ENCODE results near the gene GORASP1.

GORASP1 gene

DNA sequence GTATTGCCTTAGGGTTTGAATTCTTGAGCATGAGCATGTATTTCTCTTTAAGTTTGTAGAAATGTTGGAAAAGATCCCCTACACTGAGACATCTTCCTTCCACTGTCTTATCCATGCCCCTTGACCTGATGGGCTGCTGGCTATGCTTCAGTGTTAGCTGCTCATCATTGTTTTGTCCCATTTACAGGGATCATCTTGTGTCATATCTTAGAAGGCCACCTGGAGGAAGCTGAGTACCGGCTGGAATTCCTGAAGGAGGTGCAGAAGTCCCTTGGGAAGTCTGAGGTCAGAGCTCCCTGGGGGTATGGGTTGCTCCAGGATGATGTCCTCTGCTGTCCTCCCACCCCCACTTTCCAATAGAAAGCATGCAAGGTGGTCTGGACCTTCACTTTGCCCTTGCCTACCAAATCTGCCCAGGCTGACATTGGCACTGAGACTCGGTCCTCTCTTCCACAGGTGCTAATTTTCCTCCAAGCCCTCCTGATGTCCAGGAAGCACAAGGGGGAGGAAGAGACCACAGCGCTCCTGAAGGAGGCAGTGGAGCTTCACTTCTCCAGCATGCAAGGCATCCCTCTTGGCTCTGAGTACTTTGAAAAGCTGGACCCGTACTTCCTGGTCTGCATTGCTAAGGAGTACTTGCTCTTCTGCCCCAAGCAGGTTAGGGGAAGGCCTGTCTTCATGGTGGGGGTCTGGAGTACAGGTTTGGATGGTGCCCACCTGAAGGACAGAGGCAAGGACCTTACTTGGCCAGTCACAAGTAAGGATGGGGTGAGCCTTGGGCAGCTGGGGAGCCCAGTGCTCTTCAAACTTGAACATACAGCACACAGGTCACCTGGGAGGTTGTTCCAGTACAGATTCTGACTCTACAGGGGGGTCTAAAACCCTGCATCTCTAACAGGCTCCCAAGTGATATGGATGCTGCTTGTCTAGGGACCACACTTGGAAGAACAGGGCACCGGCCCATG is 17.7 kb upstream of the GORASP1 start:
- no peak for DNase-seq

DNA sequence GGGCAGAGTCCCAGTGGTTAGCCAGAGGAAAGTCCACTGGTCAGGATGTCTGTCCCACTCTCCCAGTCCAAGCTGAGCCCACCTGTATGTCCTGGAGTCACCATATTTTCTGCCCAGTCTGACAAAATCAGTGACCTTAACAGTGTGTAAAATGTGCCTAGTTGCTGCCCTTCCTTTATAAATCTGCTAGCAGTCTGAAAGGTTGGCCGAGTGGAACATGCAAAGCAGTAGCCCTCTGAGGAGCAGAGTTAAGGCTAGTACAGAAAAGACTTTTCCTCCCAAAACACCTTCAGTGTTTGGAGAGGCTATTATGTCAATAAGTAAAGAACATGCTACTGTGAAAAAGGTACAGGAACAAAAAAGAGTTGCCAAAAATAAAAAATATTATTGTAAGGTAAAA is 15.4 kb upstream of the GORASP1 start:
- DNase-seq: no peak

GRCh38 chr3:39121621-39122020 is 14.2 kb upstream of the GORASP1 start:
- DNase-seq: no peak

DNA sequence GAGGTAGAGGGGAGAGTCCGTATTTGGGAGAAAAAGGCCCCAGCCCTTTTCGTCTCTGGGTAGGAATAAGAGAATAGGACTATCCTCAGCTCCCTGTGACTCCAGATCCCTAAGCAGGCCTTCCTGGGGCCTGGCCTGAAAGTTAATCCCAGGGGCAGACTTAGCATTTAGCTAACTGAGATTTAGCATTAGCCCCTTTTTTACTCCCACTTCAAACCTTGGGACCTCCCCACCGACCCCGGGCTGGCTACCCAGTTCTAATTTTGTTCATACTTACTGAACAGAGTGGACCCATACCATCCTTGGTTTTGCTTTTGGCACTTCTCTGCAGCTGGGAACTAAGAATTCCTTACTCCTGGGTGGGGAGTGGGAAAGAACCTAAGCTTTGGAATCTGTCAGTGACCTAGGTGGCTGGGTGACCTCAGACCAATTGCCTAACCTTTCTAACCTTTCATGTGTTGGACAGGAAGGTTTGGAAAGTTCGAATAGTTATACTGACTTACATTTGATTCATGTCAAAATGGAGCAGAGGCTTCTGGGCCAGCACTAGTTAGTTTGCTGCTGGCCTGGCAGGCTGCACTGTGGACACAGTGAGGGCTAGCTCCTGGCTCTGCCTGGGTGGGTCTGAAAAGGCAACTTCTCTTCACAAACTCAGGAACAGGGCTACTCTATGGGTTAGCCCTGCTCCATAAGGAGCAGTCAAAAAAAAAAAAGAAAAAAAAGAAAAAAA is 11.7 kb upstream of the GORASP1 start:
- no peak for DNase-seq

DNA sequence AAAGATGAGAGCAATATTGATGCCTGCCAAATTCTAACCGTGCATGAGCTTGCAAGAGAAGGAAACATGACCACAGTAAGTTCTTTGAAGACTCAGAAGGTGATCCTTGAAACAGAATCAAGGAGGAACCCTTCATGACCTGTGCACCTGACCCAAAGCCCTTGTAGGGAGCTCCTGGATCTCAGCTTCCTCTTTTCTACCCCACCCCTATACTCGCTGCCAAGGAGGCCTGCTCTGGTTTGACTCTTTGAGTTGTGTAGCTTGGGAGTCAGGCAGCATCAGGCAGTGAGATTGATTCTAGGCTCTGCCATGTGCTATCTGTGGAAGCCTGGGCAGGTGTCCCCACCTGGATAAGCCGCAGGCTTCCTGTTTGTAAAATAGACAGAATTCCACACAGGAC is 10.7 kb upstream of the GORASP1 start:
- no peak for DNase-seq

GRCh38 chr3:39115870-39116269 is 8.4 kb upstream of the GORASP1 start:
- DNase-seq: no peak

DNA sequence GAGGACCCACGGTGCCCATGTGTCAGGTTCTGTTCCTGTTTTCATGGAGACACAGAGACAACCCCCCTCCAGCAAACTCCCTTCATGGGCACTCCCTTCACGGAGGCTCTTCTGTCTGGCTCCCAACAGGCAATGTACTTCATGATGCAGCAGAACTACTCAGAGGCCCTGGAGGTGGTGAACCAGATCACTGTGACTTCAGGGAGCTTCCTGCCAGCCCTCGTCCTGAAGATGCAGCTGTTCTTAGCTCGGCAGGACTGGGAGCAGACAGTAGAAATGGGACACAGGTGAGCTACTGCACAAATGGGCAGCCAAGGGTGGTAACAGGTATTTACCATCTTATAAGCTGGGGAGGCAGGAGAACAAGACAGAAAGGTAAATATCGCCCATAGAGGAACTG is 7.0 kb upstream of the GORASP1 start:
- no peak for DNase-seq

GRCh38 chr3:39113291-39113690 is 5.9 kb upstream of the GORASP1 start:
- no peak for DNase-seq

DNA sequence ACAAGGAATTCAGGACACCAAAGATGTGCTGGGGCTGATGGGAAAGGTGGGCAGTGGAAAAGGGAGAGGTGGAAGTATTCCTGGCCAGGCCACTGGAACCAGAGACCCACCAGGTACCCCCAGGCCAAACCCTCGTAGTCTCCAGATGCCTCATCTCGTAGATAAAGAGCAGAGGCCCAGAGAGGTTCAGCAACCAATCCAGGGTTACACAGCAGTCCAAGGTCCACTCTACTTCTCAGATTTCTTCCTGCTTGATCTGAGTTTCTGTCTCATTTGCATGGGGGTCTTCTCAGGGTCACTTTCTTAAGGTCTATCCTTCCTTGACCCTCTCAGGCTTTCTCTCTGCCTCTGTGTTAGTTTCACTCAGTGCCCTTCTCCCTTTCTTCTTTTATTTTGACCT is 5.1 kb upstream of the GORASP1 start:
- DNase-seq: no peak

DNA sequence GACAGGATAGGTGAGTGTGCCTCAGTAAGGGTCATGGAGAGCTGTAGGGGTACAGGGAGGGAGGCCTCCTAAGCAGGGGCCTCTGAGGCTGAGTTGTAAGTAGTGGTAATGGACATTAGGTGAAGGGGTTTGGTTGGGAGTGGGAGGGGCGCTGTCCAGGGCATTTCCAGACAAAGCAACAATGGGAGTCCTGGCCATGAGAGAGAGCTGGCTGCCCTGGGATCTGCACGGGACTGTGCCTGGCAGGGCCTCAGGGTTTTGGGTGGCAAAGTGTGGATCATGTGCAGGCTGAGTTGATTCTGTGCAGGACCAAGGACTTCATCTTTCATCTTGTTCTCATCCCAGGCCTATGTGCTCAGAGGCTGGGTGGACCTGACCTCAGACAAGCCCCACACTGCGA is 4.7 kb upstream of the GORASP1 start:
- no peak for DNase-seq

- DNase-seq: peak; percentile 37
Observed at GRCh38 chr3:39110041-39110639, 2.7 kb upstream of the GORASP1 start.

DNA sequence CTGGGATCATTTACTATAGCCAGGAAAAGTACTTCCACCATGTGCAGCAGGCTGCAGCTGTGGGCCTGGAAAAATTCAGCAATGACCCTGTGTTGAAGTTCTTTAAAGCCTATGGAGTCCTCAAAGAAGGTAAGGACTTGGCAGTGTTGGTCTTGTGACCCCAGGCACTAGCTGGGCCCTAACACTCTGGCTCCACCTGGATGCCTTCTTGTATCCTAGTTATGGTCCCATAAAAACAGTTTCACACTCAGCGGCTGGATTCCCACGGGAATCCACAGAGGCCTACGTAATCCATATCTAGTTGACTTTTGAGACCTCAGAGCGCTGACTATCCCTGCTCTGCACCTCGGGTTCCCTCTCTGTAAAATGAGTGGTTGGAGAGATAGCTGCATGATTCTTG is 1.7 kb upstream of the GORASP1 start:
- DNase-seq: no peak

GRCh38 chr3:39108200-39108710 is 828 bp upstream of the GORASP1 start:
- DNase-seq: no peak

- DNase-seq: peak; percentile 17
Observed at GRCh38 chr3:39106851-39107387, 508 bp downstream of the GORASP1 start.

- peak; percentile 15 for DNase-seq
Observed at GRCh38 chr3:39106281-39106811, 1.1 kb downstream of the GORASP1 start.

DNA sequence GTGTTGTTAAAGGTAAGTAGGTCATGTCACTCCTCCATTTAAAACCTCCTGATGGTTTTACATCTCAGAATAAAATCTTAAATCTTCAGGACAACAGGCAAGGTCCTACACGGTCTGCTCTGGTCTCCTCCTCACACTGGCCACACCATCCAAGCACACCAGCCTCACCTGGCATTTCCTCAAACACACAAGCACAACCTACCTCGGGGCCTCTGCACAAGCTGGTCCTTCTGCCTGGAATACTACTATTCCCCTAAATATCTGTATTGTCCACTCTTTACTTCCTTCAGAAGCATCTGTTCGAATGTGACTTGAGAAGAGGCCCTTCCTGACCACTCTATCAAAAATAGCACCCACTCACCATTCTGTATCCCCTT is 1.8 kb downstream of the GORASP1 start:
- DNase-seq: no peak

- DNase-seq: no peak
Observed at GRCh38 chr3:39104961-39105686, 2.3 kb downstream of the GORASP1 start.

DNA sequence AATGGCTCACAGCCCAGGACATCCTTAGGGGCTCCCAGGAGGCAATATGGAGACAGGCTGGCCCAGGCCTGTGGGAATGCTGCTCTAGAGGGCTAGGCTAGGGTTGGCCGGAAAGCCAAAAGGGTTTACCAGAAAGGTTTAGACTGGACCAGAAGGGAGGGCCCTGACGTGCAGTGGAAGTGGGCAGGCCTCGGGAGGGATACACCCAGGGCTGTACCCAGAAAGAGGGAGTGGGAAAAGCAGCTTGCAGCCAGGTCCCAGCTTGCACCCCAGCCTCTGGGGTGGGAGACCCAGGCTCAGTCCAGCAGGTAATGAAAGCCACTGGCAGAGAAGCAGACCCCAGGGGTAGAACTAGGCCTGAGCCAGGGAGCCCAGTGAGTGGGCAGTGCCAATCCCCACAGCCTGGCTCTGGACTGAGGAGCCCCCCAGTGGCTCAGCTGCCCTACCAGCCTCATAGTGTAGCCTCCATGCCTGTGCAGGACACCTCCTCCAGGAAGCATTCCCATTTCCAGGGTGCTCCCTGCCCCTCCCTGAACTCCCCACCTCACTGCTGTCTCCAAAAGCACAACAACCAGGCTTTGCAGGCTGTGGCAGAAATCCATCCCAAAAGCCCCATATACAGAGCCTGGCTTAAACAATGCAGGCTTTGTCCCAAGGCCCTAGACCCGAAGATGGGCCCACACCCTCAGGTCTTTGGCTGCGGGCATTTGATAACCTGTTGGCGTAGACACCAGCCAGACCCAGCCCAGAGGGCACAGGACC is 3.5 kb downstream of the GORASP1 start:
- peak; percentile 27 for DNase-seq

DNA sequence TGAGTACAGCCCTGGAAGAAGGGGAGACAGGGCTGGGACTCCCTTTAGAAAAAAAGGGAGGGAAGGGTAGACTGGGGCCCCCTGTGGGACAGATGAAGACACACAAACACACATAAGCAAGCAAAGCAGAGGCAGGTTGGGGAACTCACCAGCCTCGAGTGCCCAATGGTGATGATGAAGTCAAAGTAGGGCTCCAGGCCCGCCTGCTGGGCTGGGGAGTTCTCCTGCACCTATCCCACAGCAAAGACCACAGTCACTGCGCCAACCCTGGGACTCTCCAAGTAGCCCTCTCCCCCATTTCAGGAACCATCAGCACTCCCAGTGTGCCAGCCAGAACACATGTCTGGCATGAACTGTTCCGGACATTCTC is 4.1 kb downstream of the GORASP1 start:
- DNase-seq: peak; percentile 35

- no peak for DNase-seq
Observed at GRCh38 chr3:39102504-39103323, 4.7 kb downstream of the GORASP1 start.
